ENCODE measurements around the gene CR1.
"Not testable (repeated sequence)": the region's sequence is repeated elsewhere in the genome, so short reads cannot be mapped to it uniquely, and the experiment has no call there.

The CR1 gene

GRCh38 chr1:207591205-207591604 lies 95.2 kb downstream of the CR1 start:
- DNase-seq (ENCODE audit: low spot score) = not testable (repeated sequence)

GRCh38 chr1:207594095-207594494 lies 98.1 kb downstream of the CR1 start:
- DNase-seq (ENCODE audit: low spot score) = not testable (repeated sequence)

- peak; percentile 4 for DNase-seq (ENCODE audit: low spot score)
Measured at GRCh38 chr1:207603777-207604176, 107.8 kb downstream of the CR1 start.

GRCh38 chr1:207605444-207606361 lies 109.7 kb downstream of the CR1 start:
- no peak for DNase-seq (ENCODE audit: low spot score)

GRCh38 chr1:207606362-207606755 lies 110.4 kb downstream of the CR1 start:
- DNase-seq (ENCODE audit: low spot score) = no peak

GRCh38 chr1:207612762-207613161 lies 116.8 kb downstream of the CR1 start:
- DNase-seq (ENCODE audit: low spot score) = no peak

- peak; percentile 20 for DNase-seq (ENCODE audit: low spot score)
Measured at GRCh38 chr1:207619871-207620542, 124.0 kb downstream of the CR1 start.

- no peak for DNase-seq (ENCODE audit: low spot score)
Measured at GRCh38 chr1:207620543-207620893, 124.6 kb downstream of the CR1 start.

GRCh38 chr1:207625504-207626071 lies 129.6 kb downstream of the CR1 start:
- DNase-seq (ENCODE audit: low spot score) = not testable (repeated sequence)

- no peak for DNase-seq (ENCODE audit: low spot score)
Measured at GRCh38 chr1:207626972-207627337, 131.0 kb downstream of the CR1 start.

- DNase-seq (ENCODE audit: low spot score) = no peak
Measured at GRCh38 chr1:207627496-207627895, 131.5 kb downstream of the CR1 start.

- no peak for DNase-seq (ENCODE audit: low spot score)
Measured at GRCh38 chr1:207628776-207629175, 132.8 kb downstream of the CR1 start.

- no peak for DNase-seq (ENCODE audit: low spot score)
Measured at GRCh38 chr1:207631137-207631536, 135.2 kb downstream of the CR1 start.

GRCh38 chr1:207633226-207633625 lies 137.3 kb downstream of the CR1 start:
- DNase-seq (ENCODE audit: low spot score) = no peak

GRCh38 chr1:207633699-207634289 lies 137.8 kb downstream of the CR1 start:
- DNase-seq (ENCODE audit: low spot score) = not testable (repeated sequence)

GRCh38 chr1:207634293-207634692 lies 138.3 kb downstream of the CR1 start:
- not testable (repeated sequence) for DNase-seq (ENCODE audit: low spot score)

GRCh38 chr1:207635569-207636186 lies 139.7 kb downstream of the CR1 start:
- DNase-seq (ENCODE audit: low spot score) = not testable (repeated sequence)

GRCh38 chr1:207638487-207639145 lies 142.7 kb downstream of the CR1 start:
- not testable (repeated sequence) for DNase-seq (ENCODE audit: low spot score)

GRCh38 chr1:207639362-207639761 lies 143.4 kb downstream of the CR1 start:
- not testable (repeated sequence) for DNase-seq (ENCODE audit: low spot score)

GRCh38 chr1:207644166-207644851 lies 148.4 kb downstream of the CR1 start:
- no peak for DNase-seq (ENCODE audit: low spot score)
